Activated CD4-positive, alpha-beta T cell treated with anti-CD3 and anti-CD28 coated beads, Interleukin-2, amount 50 U/mL, for 4 hours (primary cell): ENCODE measurements around the gene FNDC11.
"Not testable (repeated sequence)": the region's sequence is repeated elsewhere in the genome, so short reads cannot be mapped to it uniquely, and the experiment has no call there.

ENCODE experiments used
- DNase-seq, 2 experiments: peaks; one replicate each; pipeline ENCODE4 v3.0.0-alpha.2; 2020

The FNDC11 gene

DNA sequence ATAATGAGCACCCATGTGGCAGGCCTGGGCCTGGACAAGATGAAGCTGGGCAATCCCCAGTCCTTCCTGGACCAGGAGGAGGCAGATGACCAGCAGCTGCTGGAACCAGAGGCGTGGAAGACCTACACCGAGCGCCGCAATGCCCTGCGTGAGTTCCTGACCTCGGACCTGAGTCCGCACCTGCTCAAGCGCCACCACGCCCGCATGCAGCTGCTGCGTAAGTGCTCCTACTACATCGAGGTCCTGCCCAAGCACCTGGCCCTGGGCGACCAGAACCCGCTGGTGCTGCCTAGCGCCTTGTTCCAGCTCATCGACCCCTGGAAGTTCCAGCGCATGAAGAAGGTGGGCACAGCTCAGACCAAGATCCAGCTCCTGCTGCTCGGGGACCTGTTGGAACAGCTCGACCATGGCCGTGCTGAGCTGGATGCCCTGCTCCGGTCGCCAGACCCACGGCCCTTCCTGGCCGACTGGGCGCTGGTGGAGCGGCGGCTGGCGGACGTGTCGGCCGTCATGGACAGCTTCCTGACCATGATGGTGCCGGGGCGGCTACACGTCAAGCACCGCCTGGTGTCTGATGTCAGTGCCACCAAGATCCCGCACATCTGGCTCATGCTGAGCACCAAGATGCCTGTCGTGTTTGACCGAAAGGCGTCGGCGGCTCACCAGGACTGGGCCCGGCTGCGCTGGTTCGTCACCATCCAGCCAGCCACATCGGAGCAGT lies 1.9 kb downstream of the FNDC11 start:
- no peak for DNase-seq

DNA sequence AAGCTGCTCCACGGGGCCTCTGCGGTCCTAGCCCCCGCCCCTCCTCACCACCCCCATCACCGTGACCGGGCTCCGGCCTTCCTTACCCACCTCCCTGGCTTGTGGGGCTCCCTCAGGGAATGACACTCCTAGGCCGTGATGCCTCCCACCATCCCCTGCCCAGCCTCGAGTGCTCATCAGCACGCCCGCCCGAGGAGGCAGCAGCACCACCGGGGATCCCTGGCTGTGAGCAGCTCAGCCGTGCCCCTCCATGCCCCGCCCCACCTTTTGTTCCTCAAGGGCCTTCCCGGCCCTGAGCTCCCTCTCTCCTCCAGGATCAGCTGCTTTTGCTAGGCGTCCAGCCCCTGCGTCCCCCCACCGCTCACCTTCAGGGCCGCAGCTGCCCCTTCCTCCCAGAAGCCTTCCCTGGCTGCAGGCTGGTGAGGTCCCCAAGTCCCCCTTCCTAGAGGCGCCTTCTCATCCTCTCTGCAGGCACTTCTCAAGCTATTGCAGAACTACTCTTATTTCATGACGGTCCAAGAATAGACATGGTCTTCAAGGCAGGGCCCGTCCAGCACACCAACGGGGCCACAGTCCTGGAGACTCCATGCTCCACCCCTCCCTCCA lies 3.0 kb downstream of the FNDC11 start:
- DNase-seq: no peak

- no peak for DNase-seq
These were observed 3.5 kb downstream of the FNDC11 start for GRCh38 chr20:63557481-63557891.

DNA sequence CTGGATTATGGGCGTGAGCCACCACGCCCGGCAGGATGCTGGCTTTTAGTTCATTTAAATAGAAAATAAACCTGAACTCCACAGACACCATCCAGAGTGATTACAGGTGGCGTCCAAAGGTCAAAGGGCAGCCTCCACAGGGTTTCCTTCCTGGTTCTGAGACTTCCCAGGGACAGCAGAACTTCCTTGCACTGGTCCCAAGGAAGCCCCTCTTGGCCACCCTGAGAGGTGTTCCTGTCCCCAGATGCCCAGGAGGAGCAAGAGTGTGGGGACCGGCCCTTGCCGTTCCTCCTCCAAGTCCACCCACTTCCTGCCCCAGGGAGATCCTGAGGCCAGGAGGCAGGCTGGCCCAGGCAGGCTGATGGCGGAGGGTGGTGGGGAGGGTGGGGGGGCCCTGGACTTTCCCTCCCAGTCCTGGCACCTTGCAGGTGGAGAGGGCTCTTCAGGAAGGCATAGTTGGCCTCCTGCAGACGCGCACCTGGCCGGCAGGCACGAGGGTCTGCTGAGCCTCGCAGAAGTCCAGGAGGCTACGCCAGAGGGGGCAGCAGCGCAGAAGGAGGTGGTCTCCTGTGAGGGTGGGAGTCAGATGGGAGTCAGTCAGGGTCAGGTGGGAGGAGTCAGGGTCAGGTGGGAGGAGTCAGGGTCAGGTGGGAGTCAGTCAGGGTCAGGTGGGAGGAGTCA lies 5.0 kb downstream of the FNDC11 start:
- no peak for DNase-seq

DNA sequence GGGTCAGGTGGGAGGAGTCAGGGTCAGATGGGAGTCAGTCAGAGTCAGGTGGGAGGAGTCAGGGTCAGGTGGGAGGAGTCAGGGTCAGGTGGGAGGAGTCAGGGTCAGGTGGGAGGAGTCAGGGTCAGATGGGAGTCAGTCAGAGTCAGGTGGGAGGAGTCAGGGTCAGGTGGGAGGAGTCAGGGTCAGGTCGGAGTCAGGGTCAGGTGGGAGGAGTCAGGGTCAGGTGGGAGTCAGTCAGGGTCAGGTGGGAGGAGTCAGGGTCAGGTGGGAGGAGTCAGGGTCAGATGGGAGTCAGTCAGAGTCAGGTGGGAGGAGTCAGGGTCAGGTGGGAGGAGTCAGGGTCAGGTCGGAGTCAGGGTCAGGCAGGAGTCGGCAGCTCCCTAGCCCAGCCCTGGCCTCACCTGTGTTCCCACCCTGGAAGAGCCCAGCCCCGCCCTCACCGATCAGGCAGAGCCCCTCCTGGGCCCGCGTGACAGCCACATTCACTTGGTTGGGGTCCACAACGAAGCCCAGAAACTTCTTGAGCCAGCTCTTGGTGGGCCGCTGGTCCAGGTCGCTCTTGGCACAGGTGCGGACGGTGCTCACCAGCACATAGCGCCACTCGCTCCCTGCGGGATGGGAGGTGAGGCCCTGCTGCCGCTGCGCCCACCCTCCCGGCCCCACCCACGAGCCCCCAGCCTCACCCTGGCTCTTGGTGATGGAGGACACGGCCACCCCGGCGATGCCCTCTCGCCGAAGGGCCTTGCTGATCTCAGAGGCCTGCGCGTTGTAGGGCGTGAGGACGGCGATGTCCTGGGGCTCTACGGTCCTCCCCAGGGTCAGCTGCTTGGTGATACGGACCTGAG lies 5.8 kb downstream of the FNDC11 start:
- DNase-seq: not testable (repeated sequence)

DNA sequence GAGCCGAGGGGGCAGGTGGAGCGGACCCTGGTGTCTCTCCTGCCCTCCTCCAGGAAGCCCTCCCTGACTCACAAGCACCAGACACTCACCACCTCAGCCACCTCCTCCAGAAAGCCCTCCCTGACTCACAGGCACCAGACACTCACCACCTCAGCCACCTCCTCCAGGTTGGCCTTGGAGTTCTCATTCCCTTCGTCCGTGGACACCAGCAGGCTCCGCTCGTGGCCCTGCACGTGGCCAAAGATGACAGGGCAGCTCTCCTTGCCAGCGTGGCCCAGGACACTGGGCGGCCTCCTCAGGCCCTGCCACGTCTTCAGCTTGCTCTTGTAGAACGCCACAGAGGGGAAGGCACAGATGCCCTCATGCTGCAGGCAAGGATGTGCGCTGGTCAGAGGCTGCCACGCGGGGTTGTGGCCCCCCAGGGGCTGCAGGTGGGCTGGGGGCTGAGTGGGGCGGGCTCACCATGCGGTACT lies 6.4 kb downstream of the FNDC11 start:
- DNase-seq: no peak

GRCh38 chr20:63560856-63561609 lies 7.1 kb downstream of the FNDC11 start:
- no peak for DNase-seq

DNA sequence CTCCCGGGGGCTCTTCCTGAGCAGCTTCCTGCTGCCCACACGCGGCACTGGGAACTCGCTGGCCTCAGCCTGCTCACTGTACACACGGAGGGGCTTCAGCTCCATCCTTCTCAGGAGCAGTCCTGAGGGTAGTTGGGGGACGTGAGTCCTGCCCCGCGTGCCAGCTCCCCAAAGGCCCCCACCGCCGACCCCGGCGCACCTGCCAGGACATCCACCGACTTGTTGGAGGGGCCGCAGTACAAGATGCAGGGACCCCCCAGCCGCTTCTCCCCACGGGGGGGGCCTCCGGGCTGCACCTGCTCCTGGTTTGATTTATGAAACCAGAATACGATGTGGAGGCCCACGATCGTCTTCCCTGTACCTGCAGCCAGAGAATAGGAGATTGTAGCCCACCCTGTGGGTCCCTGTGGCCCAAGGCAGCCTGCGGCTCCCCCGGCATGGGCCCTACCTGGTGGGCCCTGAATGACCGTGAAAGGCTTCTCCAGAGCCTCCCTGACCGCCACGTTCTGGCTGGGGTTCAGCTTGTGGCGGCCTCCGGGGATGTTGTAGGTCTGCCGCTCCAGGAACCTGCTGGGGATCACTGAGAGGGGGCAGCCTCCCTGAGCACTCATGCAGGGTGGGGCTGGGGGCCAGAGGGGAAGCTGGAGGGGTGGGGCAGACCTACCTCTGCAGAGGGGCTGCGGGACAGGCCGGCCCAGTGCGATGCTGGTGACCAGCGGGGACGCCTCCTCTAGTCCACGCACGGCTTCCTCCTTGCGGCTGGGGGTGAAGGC lies 7.9 kb downstream of the FNDC11 start:
- DNase-seq: no peak

GRCh38 chr20:63562461-63563224 lies 8.7 kb downstream of the FNDC11 start:
- DNase-seq: no peak

DNA sequence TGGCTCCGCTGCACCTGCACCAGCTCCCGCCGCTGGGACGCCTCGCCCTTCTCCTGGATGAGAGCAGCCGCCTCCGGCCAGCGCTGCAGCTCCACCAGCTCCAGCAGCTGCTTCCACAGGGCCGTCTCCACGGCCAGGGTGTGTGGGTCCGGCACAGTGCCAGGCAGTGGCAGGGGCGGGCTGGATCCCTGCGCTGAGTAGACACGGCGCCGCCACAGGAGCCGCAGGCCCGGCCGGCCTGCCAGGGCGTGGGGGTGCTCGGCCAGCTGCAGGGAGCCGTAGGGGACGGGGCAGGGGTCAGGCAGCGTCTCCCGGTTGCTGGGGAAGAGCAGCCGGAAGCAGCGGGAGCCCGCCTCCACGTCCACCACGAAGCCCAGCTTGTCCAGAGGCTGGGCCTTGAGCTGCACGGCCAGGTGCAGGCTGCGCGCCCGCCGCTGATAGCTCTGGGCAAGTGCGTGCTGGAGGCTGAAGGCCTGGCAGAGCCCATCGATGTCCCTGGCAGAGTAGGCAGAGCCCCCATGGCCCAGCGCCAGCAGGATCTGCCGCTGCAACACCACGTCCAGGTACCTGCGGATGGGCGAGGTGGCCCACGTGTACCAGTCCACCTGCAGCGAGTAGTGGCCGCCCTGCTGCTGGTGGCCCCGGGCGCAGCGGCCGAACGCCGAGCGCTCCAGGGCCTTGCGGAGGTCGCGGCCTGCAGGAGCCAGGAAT lies 9.4 kb downstream of the FNDC11 start:
- no peak for DNase-seq

DNA sequence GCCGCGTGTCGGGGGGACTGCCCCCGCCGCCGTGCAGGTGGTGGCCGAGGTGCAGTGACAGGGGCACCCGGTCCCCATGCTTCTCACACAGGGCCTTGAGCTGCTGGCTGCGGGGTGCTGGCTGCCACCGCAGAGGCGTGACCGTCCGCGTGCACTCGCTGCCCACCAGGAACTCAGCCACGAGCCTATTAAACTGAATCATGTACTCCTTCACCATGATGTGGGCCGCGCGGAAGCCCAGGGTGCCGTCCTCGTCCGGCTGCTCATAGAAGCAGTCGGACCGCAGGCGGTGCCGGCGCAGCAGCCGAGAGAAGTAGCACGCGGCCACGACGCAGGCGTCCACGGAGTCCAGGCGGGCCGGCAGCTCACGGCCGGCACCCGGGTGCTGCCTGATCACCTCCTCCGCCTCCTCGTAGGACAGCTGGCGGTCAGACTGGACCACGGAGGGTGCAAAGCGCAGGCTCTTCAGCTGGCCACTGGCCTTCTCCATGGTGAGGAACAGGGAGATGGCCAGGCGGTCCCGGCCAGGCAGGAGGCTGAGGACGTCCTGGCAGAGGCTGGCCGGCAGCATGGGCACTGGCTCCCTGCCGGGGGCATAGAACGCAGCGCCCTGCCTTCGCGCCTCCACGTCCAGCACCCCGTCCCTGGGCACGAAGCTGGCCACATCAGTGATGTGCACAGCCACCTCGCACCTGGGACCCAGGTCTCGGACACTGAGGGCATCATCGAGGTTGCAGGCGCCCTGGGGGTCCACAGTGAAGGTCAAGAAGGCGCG lies 10.3 kb downstream of the FNDC11 start:
- DNase-seq: no peak

DNA sequence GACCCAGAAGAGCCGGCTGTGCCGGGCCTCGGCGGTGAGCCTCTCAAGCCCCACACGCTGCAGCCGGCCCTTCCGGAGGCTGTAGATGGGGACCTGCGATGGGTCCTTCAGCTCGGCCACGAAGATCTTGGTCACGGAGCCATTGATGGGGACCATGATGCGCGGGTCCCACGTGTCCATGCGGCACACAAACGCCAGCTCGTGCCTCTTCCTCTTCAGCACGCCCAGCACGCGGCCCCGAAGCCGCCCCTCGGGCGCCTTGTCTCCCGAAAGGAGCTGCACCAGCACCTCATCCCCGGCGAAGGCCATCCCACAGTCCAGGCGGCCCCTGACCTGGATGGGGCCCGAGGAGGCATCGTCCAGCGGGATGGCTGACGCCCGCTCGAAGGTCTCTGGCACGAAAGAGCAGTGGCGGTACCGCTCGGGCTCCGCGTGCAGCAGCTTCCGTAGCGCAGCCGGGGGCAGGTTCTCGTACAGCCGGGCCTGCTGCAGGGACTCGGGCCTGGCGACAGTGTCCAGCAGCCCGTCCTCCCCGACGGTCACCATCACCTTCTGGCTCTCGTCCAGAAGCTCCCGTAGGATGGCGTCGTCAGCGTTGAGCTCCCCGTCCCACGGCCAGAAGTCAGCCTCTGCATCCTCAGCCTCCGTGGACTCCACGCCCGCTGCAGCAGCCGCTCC lies 11.2 kb downstream of the FNDC11 start:
- no peak for DNase-seq

DNA sequence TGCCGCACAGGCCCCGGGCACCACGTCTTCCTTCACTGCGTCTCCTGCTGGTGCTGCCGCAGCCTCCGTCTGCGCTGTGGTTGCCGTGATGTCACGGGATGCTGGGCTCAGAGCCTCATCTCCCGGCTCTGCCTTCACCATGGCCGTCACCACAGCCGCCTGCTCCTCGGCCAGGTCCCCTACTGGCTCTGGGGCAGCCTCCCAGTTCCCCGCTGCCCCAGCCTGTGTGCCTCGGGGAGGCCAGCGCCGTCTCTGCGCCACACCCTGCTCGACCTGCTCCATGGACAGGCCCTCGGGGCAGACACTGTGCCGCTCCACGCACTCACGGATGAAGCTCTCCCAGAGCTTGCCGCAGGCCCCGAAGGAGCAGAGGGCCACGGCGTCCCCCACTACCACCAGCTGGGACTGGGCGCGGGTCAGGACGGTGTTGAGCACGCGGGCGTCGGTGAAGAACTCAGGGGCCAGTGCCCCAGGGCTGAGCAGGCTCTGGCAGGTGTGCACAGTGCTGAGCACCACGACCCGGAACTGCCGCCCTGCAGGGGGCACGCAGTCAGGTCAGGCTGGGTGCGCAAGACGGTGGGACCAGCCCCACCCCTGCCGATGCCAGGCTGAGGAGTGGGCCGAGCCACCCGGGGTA lies 11.9 kb downstream of the FNDC11 start:
- no peak for DNase-seq

DNA sequence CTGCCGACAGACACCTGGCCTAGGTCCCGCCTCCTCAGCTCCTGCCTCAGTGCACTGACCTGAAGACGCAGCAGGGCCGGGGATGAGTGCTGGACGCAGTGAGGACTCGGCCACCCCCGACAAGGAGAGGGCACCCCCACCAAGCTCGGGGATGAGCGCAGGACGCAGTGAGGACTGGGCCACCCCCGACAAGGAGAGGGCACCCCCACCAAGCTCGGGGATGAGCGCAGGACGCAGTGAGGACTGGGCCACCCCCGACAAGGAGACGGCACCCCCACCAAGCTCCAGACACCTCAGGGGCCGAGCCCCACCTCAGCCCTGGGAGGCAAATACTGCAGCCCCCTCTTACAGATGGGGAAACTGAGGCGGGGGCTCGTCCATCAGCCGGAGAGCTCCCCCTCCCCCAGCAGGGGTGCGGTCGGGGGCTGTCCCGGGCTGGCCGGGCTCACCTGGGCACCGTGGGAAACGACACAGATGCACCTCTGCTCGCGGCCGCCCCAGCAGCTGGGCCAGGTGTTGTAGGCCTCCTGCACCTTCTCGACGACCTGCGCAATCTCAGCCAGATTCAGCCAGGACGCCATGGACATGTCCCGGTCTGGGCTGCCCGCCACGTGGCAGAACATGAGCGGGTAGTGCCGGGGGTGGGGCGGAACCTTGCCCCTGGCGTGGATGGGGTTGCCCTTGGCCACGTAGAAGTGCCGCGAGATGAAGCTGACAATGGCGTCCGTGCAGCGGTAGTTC lies 12.6 kb downstream of the FNDC11 start:
- no peak for DNase-seq

DNA sequence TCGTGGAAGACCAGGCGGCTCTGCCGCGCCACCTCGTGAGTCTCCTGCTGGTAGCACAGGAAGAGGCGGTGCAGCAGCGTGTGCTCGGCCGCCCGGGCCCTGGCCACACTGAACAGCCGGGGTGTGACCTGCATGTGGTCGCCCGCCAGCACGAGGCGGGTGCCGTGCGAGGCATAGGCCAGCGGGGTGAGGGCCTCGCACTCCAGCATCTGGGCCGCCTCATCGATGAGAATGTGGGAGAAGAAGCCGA lies 13.1 kb downstream of the FNDC11 start:
- no peak for DNase-seq

DNA sequence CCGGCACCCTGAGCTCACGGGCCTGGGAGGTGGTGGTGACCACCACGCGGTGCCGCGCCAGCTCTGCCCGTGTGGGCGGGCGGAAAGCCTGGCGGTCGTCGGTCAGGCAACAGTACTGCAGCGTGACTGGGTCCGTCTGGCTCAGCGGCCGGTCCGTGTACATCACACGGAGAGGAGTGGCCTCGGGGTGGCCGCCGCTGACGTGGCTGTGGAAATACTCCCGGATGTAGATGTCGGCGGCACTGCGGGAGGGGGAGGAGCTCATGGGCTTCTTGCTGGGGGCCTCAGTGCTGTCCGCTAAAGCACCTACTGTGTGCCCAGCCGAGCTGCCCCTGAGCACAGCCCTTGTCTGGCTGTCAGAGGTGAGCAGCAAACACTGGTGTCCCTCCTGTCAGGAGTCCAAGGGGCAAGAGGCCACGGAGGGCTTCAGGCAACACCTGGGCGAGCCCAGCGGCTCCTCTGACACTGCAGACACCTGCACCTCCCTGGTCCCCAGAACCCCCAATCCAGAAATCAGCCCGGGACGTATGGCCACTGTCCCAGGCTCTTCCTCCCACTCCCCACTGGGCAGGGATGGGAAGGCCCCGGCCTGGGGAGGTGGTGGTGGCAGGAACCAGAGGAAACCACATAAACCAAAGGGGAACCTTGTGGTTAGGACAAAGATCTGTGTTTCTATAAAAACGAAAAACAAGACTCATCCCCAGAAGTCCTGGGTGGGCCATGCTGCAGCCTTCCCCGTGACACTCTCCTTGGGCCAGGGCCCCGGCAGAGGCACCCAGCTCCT lies 13.6 kb downstream of the FNDC11 start:
- DNase-seq: peak in 1 of 2 experiments; percentile 37
